GM19023 (cell line): Measurements from ENCODE around the gene DDX39A.
"Not testable (repeated sequence)": the region's sequence is repeated elsewhere in the genome, so short reads cannot be mapped to it uniquely, and the experiment has no call there.

ENCODE experiments used
- ATAC-seq: cut with Tn5 transposase; IDR thresholded peaks from one replicate; pipeline ENCODE4 v1.9.1; 2021; ENCODE audit warnings: mild to moderate bottlenecking, moderate library complexity; ENCODE audit not compliant: unreplicated experiment

DDX39A gene

GRCh38 chr19:14409146-14410023 lies 9.8 kb downstream of the DDX39A start:
- ATAC-seq, result no peak

GRCh38 chr19:14408491-14409145 lies 10.5 kb downstream of the DDX39A start:
- ATAC-seq, result no peak

- ATAC-seq, result no peak
Observed at GRCh38 chr19:14407605-14408484, 11.3 kb downstream of the DDX39A start.

- no peak for ATAC-seq
Observed at GRCh38 chr19:14406645-14407401, 12.3 kb downstream of the DDX39A start.

- peak; percentile 58 for ATAC-seq
Observed at GRCh38 chr19:14405758-14406644, 13.1 kb downstream of the DDX39A start.

GRCh38 chr19:14405380-14405757 lies 13.8 kb downstream of the DDX39A start:
- no peak for ATAC-seq

- ATAC-seq, result no peak
Observed at GRCh38 chr19:14404312-14404711, 14.8 kb downstream of the DDX39A start.

GRCh38 chr19:14403145-14403930 lies 15.8 kb downstream of the DDX39A start:
- ATAC-seq, result not testable (repeated sequence)

- ATAC-seq, result no peak
Observed at GRCh38 chr19:14402332-14403144, 16.6 kb downstream of the DDX39A start.

- ATAC-seq, result no peak
Observed at GRCh38 chr19:14401468-14402195, 17.5 kb downstream of the DDX39A start.

GRCh38 chr19:14400951-14401431 lies 18.1 kb downstream of the DDX39A start:
- no peak for ATAC-seq

- ATAC-seq, result not testable (repeated sequence)
Observed at GRCh38 chr19:14397168-14397567, 22.0 kb downstream of the DDX39A start.

GRCh38 chr19:14396730-14397129 lies 22.4 kb downstream of the DDX39A start:
- not testable (repeated sequence) for ATAC-seq

- no peak for ATAC-seq
Observed at GRCh38 chr19:14395710-14396336, 23.3 kb downstream of the DDX39A start.

- ATAC-seq, result no peak
Observed at GRCh38 chr19:14395262-14395661, 23.9 kb downstream of the DDX39A start.

- ATAC-seq, result no peak
Observed at GRCh38 chr19:14394167-14394566, 25.0 kb downstream of the DDX39A start.

GRCh38 chr19:14393329-14393728 lies 25.8 kb downstream of the DDX39A start:
- ATAC-seq, result no peak
